Gastrocnemius medialis (tissue), 4 donors: ENCODE data around the gene GMCL2. TPM values are rescaled to one million over a fixed set of nuclear protein-coding genes. Genes with fewer than 3 reads are reported as not detected.

ENCODE experiments used
- ATAC-seq, 2 donors: fragments of 150-250 bp; one replicate each; pipeline ENCODE4 v1.9.1; 2016
- DNase-seq, 2 donors: peaks; one replicate each; pipeline ENCODE4 v3.0.0-alpha.2; 2019
- H3K27ac ChIP-seq, 4 donors: fragments of 200-600 bp; sonication (generic); 1 replicate in 1 of 4; 2 replicates in 3 of 4; pipeline ENCODE4 v1.5.1; 2016 to 2018; ENCODE audit warnings: mild to moderate bottlenecking in 2 of 4, moderate library complexity in 1 of 4
- H3K27me3 ChIP-seq, 3 donors: fragments of 200-600 bp; sonication (generic) in 2 of 3; 1 replicate in 1 of 3; 2 replicates in 2 of 3; pipeline versions ENCODE4 v1.5.1 to v1.6.0; 2016 to 2019; ENCODE audit warnings: mild to moderate bottlenecking in 1 of 3, moderate library complexity in 1 of 3
- H3K36me3 ChIP-seq, 2 donors: fragments of 200-600 bp; sonication (generic) in 1 of 2; one replicate each; pipeline ENCODE4 v1.5.1; 2017 to 2018
- H3K4me1 ChIP-seq, 2 donors: fragments of 200-600 bp; sonication (generic) in 1 of 2; one replicate each; pipeline ENCODE4 v1.5.1; 2016 to 2017; ENCODE audit warnings: mild to moderate bottlenecking in 2 of 2
- H3K4me3 ChIP-seq, 4 donors: fragments of 200-600 bp; sonication (generic) in 3 of 4; 1 replicate in 1 of 4; 2 replicates in 3 of 4; pipeline ENCODE4 v1.5.1; 2016 to 2019; ENCODE audit warnings: mild to moderate bottlenecking in 2 of 4
- H3K9me3 ChIP-seq, 3 donors: fragments of 200-600 bp; sonication (generic) in 2 of 3; 1 replicate in 1 of 3; 2 replicates in 2 of 3; pipeline ENCODE4 v1.5.1; 2016 to 2019
- POLR2A ChIP-seq, 2 donors: fragments of 450-650 bp; IDR thresholded peaks; one replicate each; pipeline ENCODE4 v1.6.1; 2017; ENCODE audit warnings: antibody characterized with exemption in 2 of 2, mild to moderate bottlenecking in 2 of 2, moderate library complexity in 2 of 2
- in situ Hi-C, 4 donors: fragments of 200-750 bp; cut with MboI; loops; one replicate each; pipeline versions ENCODE4 v1.15.0 to v1.8.0; 2017; ENCODE audit warnings: low sequenced_read_pairs in 4 of 4
- intact Hi-C: fragments of 100-400 bp; cut with DNase I; formaldehyde crosslinking; loops from one replicate; pipeline ENCODE4 v1.15.1; 2023; ENCODE audit warnings: low total_unique reads
- total RNA-seq, 4 donors: library from RNA; depleted of rRNA; stranded (reverse); fragments of >200 nt; gene quantifications; one replicate each; pipeline versions ENCODE4 v1.1.0 to v1.2.3, GENCODE V29; 2016
- TF ChIP-seq, protein P1 (sequence below), 5 experiments: fragments of 450-650 bp in 3 of 5; fragments of 200-600 bp in 2 of 5; sonication (generic) in 2 of 5; IDR thresholded peaks in 4 of 5; conservative IDR thresholded peaks in 1 of 5; 1 replicate in 4 of 5; 2 replicates in 1 of 5; pipeline ENCODE4 v1.5.1; 2016 to 2019; ENCODE audit warnings: antibody characterized with exemption in 5 of 5, mild to moderate bottlenecking in 3 of 5, moderate library complexity in 3 of 5

The GMCL2 gene
- total RNA-seq, 4 donors from 2014 or later = not detected

- peaks cover 56 to 59% of the 10 kb centered on the region in 2 donors for H3K4me1 ChIP-seq
Measured at GRCh38 chr5:178234750-178235587, 47.8 kb upstream of the GMCL2 start.

DNA sequence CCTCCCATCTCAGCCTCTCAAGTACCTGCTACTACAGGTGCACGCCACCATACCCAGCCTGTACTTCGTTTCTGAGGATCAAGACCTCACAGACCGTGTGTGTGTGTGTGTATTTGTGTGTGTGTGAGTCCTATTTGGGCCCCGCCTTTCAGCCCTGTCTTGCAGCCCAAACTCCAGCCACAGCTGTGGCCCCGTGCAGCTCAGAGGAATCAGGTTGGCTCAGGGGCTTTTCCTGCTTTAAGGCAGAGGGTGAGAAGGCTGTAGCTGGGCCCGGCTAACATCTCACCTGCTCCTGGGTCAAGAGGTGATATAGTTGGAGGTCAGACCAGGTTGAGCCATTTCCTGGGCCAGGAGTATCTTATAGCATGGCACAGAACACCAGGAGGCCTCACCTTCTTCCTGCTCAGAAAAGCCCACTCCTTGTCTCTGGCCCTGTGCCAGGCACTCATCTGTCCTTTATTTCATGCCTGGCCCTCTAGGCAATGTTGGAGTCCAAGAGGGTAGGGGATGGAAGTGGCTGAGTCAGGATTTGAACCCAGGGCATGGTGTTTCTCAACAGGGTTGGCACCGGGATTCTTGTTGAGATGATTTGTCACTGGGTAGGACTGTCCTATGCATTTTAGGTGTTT lies 47.1 kb upstream of the GMCL2 start:
- peaks cover 58 to 61% of the 10 kb centered on the region in 2 donors for H3K4me1 ChIP-seq
- intact Hi-C loops = loop anchor here (2.0 to 10.0 kb wide), 2 partner anchors 317 to 1321 kb away; partner anchors contain the start of gene RUFY1
- in situ Hi-C loops = no loop called here

More at GRCh38 chr5:178234750-178235587, 47.8 kb upstream of the GMCL2 start:
- Histone ChIP-seq H3K36me3 (peaks cover 0 to 5% of the 10 kb centered on the region in 2 donors), H3K27ac (peak overlapping the region; percentile 14 to 96 (median 52)), H3K9me3 (no peaks in the 10 kb centered on the region), H3K4me3 (no peak overlapping the region), H3K27me3 (no peaks in the 10 kb centered on the region)
- DNase-seq (peak in 1 of 2 donors; percentile 71), ATAC-seq (no peak)
- intact Hi-C loops (loop anchor here (2.0 to 10.0 kb wide), 4 partner anchors 113 to 1320 kb away; partner anchors contain the start of gene RUFY1), in situ Hi-C loops (no loop called here)
- TF ChIP-seq POLR2A (IDR thresholded peaks at IDR 0.05) = no peak
- TF ChIP-seq, protein P1, sequence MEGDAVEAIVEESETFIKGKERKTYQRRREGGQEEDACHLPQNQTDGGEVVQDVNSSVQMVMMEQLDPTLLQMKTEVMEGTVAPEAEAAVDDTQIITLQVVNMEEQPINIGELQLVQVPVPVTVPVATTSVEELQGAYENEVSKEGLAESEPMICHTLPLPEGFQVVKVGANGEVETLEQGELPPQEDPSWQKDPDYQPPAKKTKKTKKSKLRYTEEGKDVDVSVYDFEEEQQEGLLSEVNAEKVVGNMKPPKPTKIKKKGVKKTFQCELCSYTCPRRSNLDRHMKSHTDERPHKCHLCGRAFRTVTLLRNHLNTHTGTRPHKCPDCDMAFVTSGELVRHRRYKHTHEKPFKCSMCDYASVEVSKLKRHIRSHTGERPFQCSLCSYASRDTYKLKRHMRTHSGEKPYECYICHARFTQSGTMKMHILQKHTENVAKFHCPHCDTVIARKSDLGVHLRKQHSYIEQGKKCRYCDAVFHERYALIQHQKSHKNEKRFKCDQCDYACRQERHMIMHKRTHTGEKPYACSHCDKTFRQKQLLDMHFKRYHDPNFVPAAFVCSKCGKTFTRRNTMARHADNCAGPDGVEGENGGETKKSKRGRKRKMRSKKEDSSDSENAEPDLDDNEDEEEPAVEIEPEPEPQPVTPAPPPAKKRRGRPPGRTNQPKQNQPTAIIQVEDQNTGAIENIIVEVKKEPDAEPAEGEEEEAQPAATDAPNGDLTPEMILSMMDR (IDR thresholded peaks at IDR 0.05 in 4 of 5, conservative IDR thresholded peaks at IDR 0.05 in 1 of 5) = peak; percentile 40 to 78 (median 68)

DNA sequence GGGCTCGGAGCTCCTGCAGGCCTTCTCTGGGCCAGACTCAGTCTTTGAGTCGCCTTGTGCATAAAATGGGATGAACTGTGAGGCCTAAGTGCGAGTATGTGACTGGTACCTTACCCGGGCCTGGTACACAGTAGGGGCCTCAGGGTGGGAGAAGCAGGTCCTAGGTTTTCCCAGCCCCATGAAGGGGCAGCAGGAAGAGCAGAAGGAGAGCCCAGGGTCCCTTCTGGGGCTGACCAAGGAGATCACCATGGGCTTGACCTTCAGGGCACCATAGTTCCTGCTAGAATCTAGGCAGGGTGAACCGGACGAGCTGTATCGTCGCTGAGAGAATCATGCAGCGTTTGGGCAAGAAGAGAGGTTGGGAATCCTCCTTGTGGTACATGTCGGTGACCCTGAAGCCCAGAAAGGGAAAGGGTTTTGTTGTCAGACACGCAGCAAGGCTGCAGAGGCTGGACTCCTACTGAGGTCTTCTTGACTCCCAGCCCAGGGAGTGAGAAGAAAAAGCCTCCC lies 45.8 kb upstream of the GMCL2 start:
- no peaks in the 10 kb centered on the region for H3K27me3 ChIP-seq
- peak; percentile 1 to 6 for ATAC-seq
- H3K36me3 ChIP-seq = peaks cover 0 to 25% of the 10 kb centered on the region in 2 donors
- in situ Hi-C loops (no loop called here), intact Hi-C loops (loop anchor here (1.0 to 10.0 kb wide), 4 partner anchors 29 to 1322 kb away; partner anchors contain the start of genes CLK4, COL23A1, HNRNPAB and RUFY1)
- H3K4me1 ChIP-seq = peaks cover 59 to 60% of the 10 kb centered on the region in 2 donors
- DNase-seq = no peak
- no peaks in the 10 kb centered on the region for H3K9me3 ChIP-seq
- TF ChIP-seq POLR2A (IDR thresholded peaks at IDR 0.05) = no peak
- TF ChIP-seq, protein P1 (IDR thresholded peaks at IDR 0.05 in 4 of 5, conservative IDR thresholded peaks at IDR 0.05 in 1 of 5) = no peak
- H3K4me3 ChIP-seq = peak overlapping the region; percentile 60 to 76 (median 70)
- H3K27ac ChIP-seq = peak overlapping the region; percentile 87 to 99 (median 94)

More for the DNA sequence above, 47.1 kb upstream of the GMCL2 start:
- TF ChIP-seq, protein P1 (IDR thresholded peaks at IDR 0.05 in 4 of 5, conservative IDR thresholded peaks at IDR 0.05 in 1 of 5) = no peak
- TF ChIP-seq POLR2A (IDR thresholded peaks at IDR 0.05) = no peak
- ATAC-seq = no peak
- peak overlapping the region in 2 of 4 donors; percentile 53 to 96 for H3K27ac ChIP-seq
- no peak overlapping the region for H3K4me3 ChIP-seq
- no peaks in the 10 kb centered on the region for H3K27me3 ChIP-seq
- peaks cover 0 to 13% of the 10 kb centered on the region in 2 donors for H3K36me3 ChIP-seq
- H3K9me3 ChIP-seq = no peaks in the 10 kb centered on the region
- DNase-seq = no peak

DNA sequence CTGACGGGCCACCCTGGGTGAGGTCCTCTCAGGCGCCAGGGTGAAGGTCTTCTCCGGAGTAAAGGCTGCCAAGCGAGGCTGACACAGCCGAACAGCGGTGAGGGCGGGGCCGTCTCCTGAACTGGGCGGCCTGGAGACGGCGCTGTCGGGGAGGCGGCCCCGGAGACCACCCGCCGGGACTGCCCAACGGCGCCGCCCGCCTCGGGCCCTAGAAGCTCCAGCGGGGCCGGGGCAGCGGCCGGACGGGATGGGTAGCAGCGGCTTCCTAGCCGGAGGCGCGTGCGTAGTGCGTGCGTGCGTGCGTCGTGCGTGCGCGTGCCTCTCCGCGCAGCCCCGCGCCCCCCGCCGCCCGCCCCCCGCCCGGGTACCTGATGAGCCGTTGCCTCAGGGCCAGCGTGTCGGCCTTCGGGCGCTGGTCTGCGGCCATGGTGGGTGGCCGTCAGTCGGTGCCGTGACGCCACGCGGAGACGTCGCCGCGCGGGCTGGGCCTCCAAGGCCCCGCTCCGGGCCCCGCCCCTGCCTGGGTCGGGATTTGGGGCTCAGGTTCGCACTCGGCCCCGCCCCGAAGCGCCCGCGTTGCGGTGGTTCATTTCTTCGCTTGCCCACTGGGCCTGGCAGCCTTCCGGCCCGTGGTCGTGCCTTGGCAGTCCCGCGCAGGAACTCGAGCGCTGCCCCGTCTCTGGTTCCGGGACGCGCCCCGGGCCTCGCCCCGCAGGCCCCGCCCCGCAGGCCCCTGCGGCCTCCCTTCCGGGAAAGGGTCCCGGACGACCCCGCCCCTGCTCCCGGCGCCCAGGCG lies 45.2 kb upstream of the GMCL2 start, which contains the start of gene PHYKPL:
PHYKPL (minus strand) TSS at position 679 of the 796 bp plus-strand sequence; CDS start at position 427, 252 bp downstream.
- H3K4me3 ChIP-seq = peak within 1 kb of the TSS; percentile 60 to 76 (median 70)
- no peaks in the 10 kb centered on the region for H3K27me3 ChIP-seq
- intact Hi-C loops = loop anchor here (2.0 to 10.0 kb wide), 3 partner anchors 358 to 1322 kb away; partner anchors contain the start of genes CLK4, COL23A1 and RUFY1
- peaks cover 53 to 58% of the 10 kb centered on the region in 2 donors for H3K4me1 ChIP-seq
- H3K36me3 ChIP-seq = peaks cover 0 to 32% of the 10 kb centered on the region in 2 donors
- ATAC-seq (peak; percentile 42 to 55), DNase-seq (peak; percentile 39 to 76)
- in situ Hi-C loops = no loop called here
- TF ChIP-seq, protein P1 (IDR thresholded peaks at IDR 0.05 in 4 of 5, conservative IDR thresholded peaks at IDR 0.05 in 1 of 5) = peak in 1 of 5 experiments; percentile 6
- peak; percentile 79 to 80 for TF ChIP-seq POLR2A (IDR thresholded peaks at IDR 0.05)
- H3K27ac ChIP-seq = peak within 1 kb of the TSS; percentile 87 to 99 (median 94)
- H3K9me3 ChIP-seq = no peaks in the 10 kb centered on the region
